K562 (cell line): ENCODE measurements around the gene ZNF213. TPM values are rescaled to one million over a fixed set of nuclear protein-coding genes. Genes with fewer than 3 reads are reported as not detected.

Experiments
- ATAC-seq: fragments of 200-7000 bp; cut with Tn5 transposase; 3 replicates; pipeline ENCODE4 v1.9.1; 2020; ENCODE audit warnings: moderate library complexity
- BruUV-seq: library from RNA; stranded (reverse); fragments of 400-500 nt; replicated peaks from 2 replicates; lab custom pipeline; 2021; lab: Mats Ljungman, UMichigan
- CTCF ChIA-PET: fragments of 300-600 bp; formaldehyde crosslinking; extraction: SDS; loops from one replicate; lab custom pipeline; 2021; ENCODE audit warnings: low intra/inter-chr PET ratio; lab: Yijun Ruan, JAX
- POLR2A ChIA-PET: fragments of 300-600, 350-650 bp; sonication (Branson Sonifier 250); formaldehyde crosslinking; extraction: SDS; loops from one replicate; lab custom pipeline; 2021; ENCODE audit warnings: antibody characterized with exemption, inconsistent platforms; lab: Yijun Ruan, JAX
- DNase-seq, 4 experiments: peaks; one replicate each; pipeline versions ENCODE4 v3.0.0 to v3.0.0-alpha.2; 2011 to 2018; ENCODE audit warnings: low spot score in 3 of 4, mixed read lengths in 3 of 4; ENCODE audit errors: extremely low read depth in 1 of 4
- FAIRE-seq: peaks from 2 replicates; lab custom pipeline; 2011; peaks lifted over from hg19 to GRCh38; lab: Jason Lieb, UNC
- H2AFZ ChIP-seq: 2 replicates; pipeline ENCODE4 v1.6.0; 2011; ENCODE audit warnings: low read depth, low read length, control low read depth, inconsistent platforms
- H3K27ac ChIP-seq: fragments of 200-600 bp; 3 replicates; pipeline ENCODE4 v1.8.0; 2011; ENCODE audit warnings: low read depth, mild to moderate bottlenecking, control low read depth, inconsistent platforms, low read length, moderate library complexity, mixed read lengths; ENCODE audit errors: extremely low read depth
- H3K27me3 ChIP-seq, 2 experiments: fragments of 300-600 bp in 1 of 2; 2 replicates in 1 of 2; 3 replicates in 1 of 2; pipeline versions ENCODE4 v1.6.0 to v1.8.0; 2011; ENCODE audit warnings: inconsistent platforms in 2 of 2, low read length in 2 of 2, mild to moderate bottlenecking in 1 of 2, mixed read lengths in 1 of 2, moderate library complexity in 1 of 2; ENCODE audit not compliant: control insufficient read depth in 2 of 2, insufficient read depth in 2 of 2
- H3K36me3 ChIP-seq: fragments of 300-600 bp; 3 replicates; pipeline ENCODE4 v1.8.0; 2011; ENCODE audit warnings: mild to moderate bottlenecking, low read length, inconsistent platforms; ENCODE audit not compliant: control insufficient read depth, insufficient read depth
- H3K4me1 ChIP-seq, 2 experiments: fragments of 200-600 bp in 1 of 2; replicated peaks in 1 of 2; 2 replicates in 1 of 2; 3 replicates in 1 of 2; pipeline versions ENCODE4 v1.5.1 to v1.8.0; 2011; ENCODE audit warnings: inconsistent platforms in 2 of 2, low read length in 2 of 2, mild to moderate bottlenecking in 1 of 2, mixed read lengths in 1 of 2, moderate library complexity in 1 of 2; ENCODE audit not compliant: control insufficient read depth in 2 of 2, insufficient read depth in 2 of 2
- H3K4me2 ChIP-seq: 2 replicates; pipeline ENCODE4 v1.6.1; 2011; ENCODE audit warnings: low read length, control low read depth, inconsistent platforms, mixed read lengths; ENCODE audit not compliant: insufficient read depth
- H3K4me3 ChIP-seq: fragments of 200-600 bp; sonication (generic), shearing (Covaris generic); 2 replicates; pipeline ENCODE4 v1.5.1; 2016; ENCODE audit warnings: control low read depth, inconsistent platforms
- H3K79me2 ChIP-seq: fragments of 200-600 bp; 3 replicates; pipeline ENCODE4 v1.8.0; 2011; ENCODE audit warnings: low read length, inconsistent platforms; ENCODE audit not compliant: control insufficient read depth, insufficient read depth
- H3K9ac ChIP-seq, 2 experiments: 2 replicates each; pipeline versions ENCODE4 v1.6.0 to v1.6.1; 2011; ENCODE audit warnings: low read depth in 2 of 2, low read length in 2 of 2, control low read depth in 1 of 2, inconsistent platforms in 1 of 2, mild to moderate bottlenecking in 1 of 2, mixed read lengths in 1 of 2; ENCODE audit not compliant: insufficient read depth in 1 of 2
- H3K9me1 ChIP-seq: one replicate; pipeline ENCODE4 v1.6.0; 2011; ENCODE audit warnings: inconsistent platforms, mild to moderate bottlenecking, low read length, moderate library complexity; ENCODE audit not compliant: control insufficient read depth, insufficient read depth
- H3K9me3 ChIP-seq: replicated peaks from 2 replicates; pipeline ENCODE4 v1.5.1; 2011; ENCODE audit warnings: low read depth, low read length, inconsistent platforms; ENCODE audit not compliant: control insufficient read depth, insufficient read depth
- H4K20me1 ChIP-seq: replicated peaks from 2 replicates; pipeline ENCODE4 v1.6.1; 2011; ENCODE audit warnings: low read length, inconsistent platforms, mixed read lengths; ENCODE audit not compliant: control insufficient read depth, insufficient read depth
- FOXJ2 ChIP-seq: fragments of 200-800 bp; sonication (Bioruptor generic); IDR thresholded peaks from 2 replicates; pipeline ENCODE4 v1.6.1; 2016; ENCODE audit warnings: missing genetic modification characterization, missing compliant biosample characterization
- KAT7 ChIP-seq: sonication (generic); formaldehyde crosslinking; IDR thresholded peaks from 2 replicates; pipeline ENCODE4 v1.8.0; 2022; ENCODE audit warnings: missing genetic modification reagents, mild to moderate bottlenecking, borderline replicate concordance
- PYGO2 ChIP-seq: fragments of 450-650 bp; IDR thresholded peaks from 2 replicates; pipeline ENCODE4 v1.6.1; 2016; ENCODE audit warnings: mild to moderate bottlenecking, missing genetic modification characterization, moderate library complexity, missing compliant biosample characterization
- SMAD2 ChIP-seq: fragments of 150-350 bp; IDR thresholded peaks from 2 replicates; pipeline ENCODE4 v1.6.1; 2014; ENCODE audit warnings: low read depth, mild to moderate bottlenecking, low read length
- ZNF143 ChIP-seq: sonication (generic); formaldehyde crosslinking; IDR thresholded peaks from 2 replicates; pipeline ENCODE4 v1.9.0; 2022; ENCODE audit warnings: mild to moderate bottlenecking, missing genetic modification reagents
- ZNF778 ChIP-seq: fragments of 450-650 bp; formaldehyde crosslinking; IDR thresholded peaks from 2 replicates; pipeline ENCODE4 v1.4.0; 2020; ENCODE audit warnings: mild to moderate bottlenecking, moderate library complexity
- WGBS: fragments of 100-300 bp; shearing (Covaris generic); methylation state at CpG from one replicate; pipeline ENCODE4 v1.1.6; 2016; ENCODE audit warnings: low coverage, mixed read lengths; ENCODE audit not compliant: insufficient coverage; ENCODE audit errors: missing lambda C conversion rate; 5-methylcytosine and 5-hydroxymethylcytosine counted together
- in situ Hi-C: fragments of 300-500 bp; cut with MboI; formaldehyde crosslinking; loops from 4 replicates; pipeline ENCODE4 v1.15.0; 2018; ENCODE audit warnings: inconsistent platforms, mixed read lengths
- intact Hi-C: fragments of 100-400 bp; cut with micrococcal nuclease; formaldehyde crosslinking; loops from 2 replicates; pipeline ENCODE4 v1.14.2; 2022
- polyA plus RNA-seq, 8 experiments: library from polyadenylated mRNA; depleted of rRNA in 4 of 8; stranded (reverse) in 5 of 8; unstranded in 3 of 8; fragments of >200 nt; fragmentation: Nextera tagmentation in 2 of 8; fragmentation: Illumina TruSeq in 1 of 8; extraction: Ambion mirVana in 2 of 8; extraction: Trizol in 1 of 8; gene quantifications; 2 replicates each; pipeline versions ENCODE4 v1.2.1 to v1.2.3, GENCODE V29; 2011 to 2014; ENCODE audit warnings: inconsistent platforms in 1 of 8, missing spikeins in 1 of 8
- total RNA-seq, 7 experiments: library from RNA; depleted of rRNA in 6 of 7; stranded (reverse); fragments of >200 nt in 6 of 7; fragmentation: Illumina TruSeq in 2 of 7; extraction: Trizol in 2 of 7; gene quantifications; 2 replicates each; pipeline versions ENCODE4 v1.2.1 to v1.2.3, GENCODE V29; 2011 to 2021; ENCODE audit warnings: low replicate concordance in 1 of 7
- TF ChIP-seq, protein P1 (sequence below): sonication (generic); formaldehyde crosslinking; IDR thresholded peaks from 2 replicates; pipeline ENCODE4 v1.8.0; 2022; ENCODE audit warnings: mild to moderate bottlenecking, low read depth, missing genetic modification reagents
- TF ChIP-seq, protein P2 (sequence below): fragments of 450-650 bp; IDR thresholded peaks from 2 replicates; pipeline ENCODE4 v1.6.1; 2016; ENCODE audit warnings: mild to moderate bottlenecking, moderate library complexity

Gene ZNF213
- total and polyA plus RNA-seq, 9 of the 15 experiments (the other 6 are each of a cell fraction or from before 2014, with no cell fraction given): 0.49 to 10.0 (median 1.8) TPM

- TSS peak; percentile 50 for BruUV-seq
- peak; percentile 76 for ATAC-seq
- in situ Hi-C loops (no loop called here), intact Hi-C loops (loop anchor here (2.0 to 10.0 kb wide), 2 partner anchors 15 to 115 kb away; partner anchors contain the start of gene ZNF213)
- peaks cover 4% of the 10 kb centered on the region; the same call in 1 of the 2 replicates for H4K20me1 ChIP-seq
- H3K36me3 ChIP-seq: no peaks in the 10 kb centered on the region
- ChIA-PET CTCF (interaction anchor here (0.6 to 1.0 kb wide), 2 partner anchors 20 to 90 kb away, joined by 4 to 9 read pairs; no protein-coding TSS in a partner anchor), POLR2A (interaction anchor here (0.6 to 2.6 kb wide), 16 partner anchors 9 to 724 kb away, joined by 3 to 32 read pairs (median 4); partner anchors contain the start of genes HCFC1R1, THOC6 and ZNF213)
- H3K9ac ChIP-seq: peak overlapping the region; percentile 78 to 92
- H2AFZ ChIP-seq: peak overlapping the region; percentile 76
- H3K79me2 ChIP-seq: no peaks in the 10 kb centered on the region
- H3K4me3 ChIP-seq: peak overlapping the region; percentile 53
- H3K9me3 ChIP-seq: no peaks in the 10 kb centered on the region
- no peaks in the 10 kb centered on the region for H3K9me1 ChIP-seq
- peak; percentile 70 for FAIRE-seq
- 2% methylated on average over 38 of the region's 41 CpGs for WGBS
- peaks cover 0 to 48% of the 10 kb centered on the region in 2 experiments; a peak in 2 of 5 replicates for H3K4me1 ChIP-seq
- H3K27ac ChIP-seq: peak overlapping the region; percentile 86
- peak; percentile 80 to 88 (median 82) for DNase-seq
- peak overlapping the region; percentile 99 for H3K4me2 ChIP-seq
- H3K27me3 ChIP-seq: no peaks in the 10 kb centered on the region
- TF ChIP-seq FOXJ2 (tag) (no peak), ZNF143 (CRISPR knock-in tag) (peak; percentile 11; the same call in 1 of the 2 replicates), SMAD2 (no peak), KAT7 (CRISPR knock-in tag) (peak; percentile 5; the same call in 1 of the 2 replicates), PYGO2 (tag) (no peak), ZNF778 (CRISPR knock-in tag) (no peak)
- TF ChIP-seq, protein P1, sequence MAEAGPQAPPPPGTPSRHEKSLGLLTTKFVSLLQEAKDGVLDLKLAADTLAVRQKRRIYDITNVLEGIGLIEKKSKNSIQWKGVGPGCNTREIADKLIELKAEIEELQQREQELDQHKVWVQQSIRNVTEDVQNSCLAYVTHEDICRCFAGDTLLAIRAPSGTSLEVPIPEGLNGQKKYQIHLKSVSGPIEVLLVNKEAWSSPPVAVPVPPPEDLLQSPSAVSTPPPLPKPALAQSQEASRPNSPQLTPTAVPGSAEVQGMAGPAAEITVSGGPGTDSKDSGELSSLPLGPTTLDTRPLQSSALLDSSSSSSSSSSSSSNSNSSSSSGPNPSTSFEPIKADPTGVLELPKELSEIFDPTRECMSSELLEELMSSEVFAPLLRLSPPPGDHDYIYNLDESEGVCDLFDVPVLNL (CRISPR knock-in tag): peak; percentile 11
- TF ChIP-seq, protein P2, sequence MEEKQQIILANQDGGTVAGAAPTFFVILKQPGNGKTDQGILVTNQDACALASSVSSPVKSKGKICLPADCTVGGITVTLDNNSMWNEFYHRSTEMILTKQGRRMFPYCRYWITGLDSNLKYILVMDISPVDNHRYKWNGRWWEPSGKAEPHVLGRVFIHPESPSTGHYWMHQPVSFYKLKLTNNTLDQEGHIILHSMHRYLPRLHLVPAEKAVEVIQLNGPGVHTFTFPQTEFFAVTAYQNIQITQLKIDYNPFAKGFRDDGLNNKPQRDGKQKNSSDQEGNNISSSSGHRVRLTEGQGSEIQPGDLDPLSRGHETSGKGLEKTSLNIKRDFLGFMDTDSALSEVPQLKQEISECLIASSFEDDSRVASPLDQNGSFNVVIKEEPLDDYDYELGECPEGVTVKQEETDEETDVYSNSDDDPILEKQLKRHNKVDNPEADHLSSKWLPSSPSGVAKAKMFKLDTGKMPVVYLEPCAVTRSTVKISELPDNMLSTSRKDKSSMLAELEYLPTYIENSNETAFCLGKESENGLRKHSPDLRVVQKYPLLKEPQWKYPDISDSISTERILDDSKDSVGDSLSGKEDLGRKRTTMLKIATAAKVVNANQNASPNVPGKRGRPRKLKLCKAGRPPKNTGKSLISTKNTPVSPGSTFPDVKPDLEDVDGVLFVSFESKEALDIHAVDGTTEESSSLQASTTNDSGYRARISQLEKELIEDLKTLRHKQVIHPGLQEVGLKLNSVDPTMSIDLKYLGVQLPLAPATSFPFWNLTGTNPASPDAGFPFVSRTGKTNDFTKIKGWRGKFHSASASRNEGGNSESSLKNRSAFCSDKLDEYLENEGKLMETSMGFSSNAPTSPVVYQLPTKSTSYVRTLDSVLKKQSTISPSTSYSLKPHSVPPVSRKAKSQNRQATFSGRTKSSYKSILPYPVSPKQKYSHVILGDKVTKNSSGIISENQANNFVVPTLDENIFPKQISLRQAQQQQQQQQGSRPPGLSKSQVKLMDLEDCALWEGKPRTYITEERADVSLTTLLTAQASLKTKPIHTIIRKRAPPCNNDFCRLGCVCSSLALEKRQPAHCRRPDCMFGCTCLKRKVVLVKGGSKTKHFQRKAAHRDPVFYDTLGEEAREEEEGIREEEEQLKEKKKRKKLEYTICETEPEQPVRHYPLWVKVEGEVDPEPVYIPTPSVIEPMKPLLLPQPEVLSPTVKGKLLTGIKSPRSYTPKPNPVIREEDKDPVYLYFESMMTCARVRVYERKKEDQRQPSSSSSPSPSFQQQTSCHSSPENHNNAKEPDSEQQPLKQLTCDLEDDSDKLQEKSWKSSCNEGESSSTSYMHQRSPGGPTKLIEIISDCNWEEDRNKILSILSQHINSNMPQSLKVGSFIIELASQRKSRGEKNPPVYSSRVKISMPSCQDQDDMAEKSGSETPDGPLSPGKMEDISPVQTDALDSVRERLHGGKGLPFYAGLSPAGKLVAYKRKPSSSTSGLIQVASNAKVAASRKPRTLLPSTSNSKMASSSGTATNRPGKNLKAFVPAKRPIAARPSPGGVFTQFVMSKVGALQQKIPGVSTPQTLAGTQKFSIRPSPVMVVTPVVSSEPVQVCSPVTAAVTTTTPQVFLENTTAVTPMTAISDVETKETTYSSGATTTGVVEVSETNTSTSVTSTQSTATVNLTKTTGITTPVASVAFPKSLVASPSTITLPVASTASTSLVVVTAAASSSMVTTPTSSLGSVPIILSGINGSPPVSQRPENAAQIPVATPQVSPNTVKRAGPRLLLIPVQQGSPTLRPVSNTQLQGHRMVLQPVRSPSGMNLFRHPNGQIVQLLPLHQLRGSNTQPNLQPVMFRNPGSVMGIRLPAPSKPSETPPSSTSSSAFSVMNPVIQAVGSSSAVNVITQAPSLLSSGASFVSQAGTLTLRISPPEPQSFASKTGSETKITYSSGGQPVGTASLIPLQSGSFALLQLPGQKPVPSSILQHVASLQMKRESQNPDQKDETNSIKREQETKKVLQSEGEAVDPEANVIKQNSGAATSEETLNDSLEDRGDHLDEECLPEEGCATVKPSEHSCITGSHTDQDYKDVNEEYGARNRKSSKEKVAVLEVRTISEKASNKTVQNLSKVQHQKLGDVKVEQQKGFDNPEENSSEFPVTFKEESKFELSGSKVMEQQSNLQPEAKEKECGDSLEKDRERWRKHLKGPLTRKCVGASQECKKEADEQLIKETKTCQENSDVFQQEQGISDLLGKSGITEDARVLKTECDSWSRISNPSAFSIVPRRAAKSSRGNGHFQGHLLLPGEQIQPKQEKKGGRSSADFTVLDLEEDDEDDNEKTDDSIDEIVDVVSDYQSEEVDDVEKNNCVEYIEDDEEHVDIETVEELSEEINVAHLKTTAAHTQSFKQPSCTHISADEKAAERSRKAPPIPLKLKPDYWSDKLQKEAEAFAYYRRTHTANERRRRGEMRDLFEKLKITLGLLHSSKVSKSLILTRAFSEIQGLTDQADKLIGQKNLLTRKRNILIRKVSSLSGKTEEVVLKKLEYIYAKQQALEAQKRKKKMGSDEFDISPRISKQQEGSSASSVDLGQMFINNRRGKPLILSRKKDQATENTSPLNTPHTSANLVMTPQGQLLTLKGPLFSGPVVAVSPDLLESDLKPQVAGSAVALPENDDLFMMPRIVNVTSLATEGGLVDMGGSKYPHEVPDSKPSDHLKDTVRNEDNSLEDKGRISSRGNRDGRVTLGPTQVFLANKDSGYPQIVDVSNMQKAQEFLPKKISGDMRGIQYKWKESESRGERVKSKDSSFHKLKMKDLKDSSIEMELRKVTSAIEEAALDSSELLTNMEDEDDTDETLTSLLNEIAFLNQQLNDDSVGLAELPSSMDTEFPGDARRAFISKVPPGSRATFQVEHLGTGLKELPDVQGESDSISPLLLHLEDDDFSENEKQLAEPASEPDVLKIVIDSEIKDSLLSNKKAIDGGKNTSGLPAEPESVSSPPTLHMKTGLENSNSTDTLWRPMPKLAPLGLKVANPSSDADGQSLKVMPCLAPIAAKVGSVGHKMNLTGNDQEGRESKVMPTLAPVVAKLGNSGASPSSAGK: peak; percentile 69; the same call in 1 of the 2 replicates
Observed at GRCh38 chr16:3149630-3150345, 15.0 kb downstream of the ZNF213 start.
